ENCODE measurements around the gene ZSCAN16. TPM values are rescaled to one million over a fixed set of nuclear protein-coding genes. Genes with fewer than 3 reads are reported as not detected.
A peak's percentile ranks its signal among the peaks of the same experiment; 100 is the strongest.
"Not testable (repeated sequence)": the region's sequence is repeated elsewhere in the genome, so short reads cannot be mapped to it uniquely, and the experiment has no call there.

The ZSCAN16 gene
- total RNA-seq = 1 to 10 TPM; 6.9 to 8.6 TPM

GRCh38 chr6:28124350-28124970, at the start of gene ZSCAN16:
Gene ZSCAN16 (plus strand): TSS chr6:28124609. CDS start chr6:28125444, 835 bp downstream.
- POLR2A ChIA-PET = interaction anchor here (1.0 to 2.3 kb wide), 10 partner anchors 9 to 231 kb away, joined by 3 to 19 read pairs (median 4); partner anchors contain the start of genes ZKSCAN4, ZKSCAN8 and ZSCAN26
- Mint-ChIP-seq H3K36me3 (peaks cover 35% of the 10 kb centered on the region), H3K4me3 (peak within 1 kb of the TSS; percentile 94), H3K27me3 (no peaks in the 10 kb centered on the region), H3K27ac (peak within 1 kb of the TSS; percentile 89), H3K9me3 (no peaks in the 10 kb centered on the region), H3K4me1 (peaks cover 41% of the 10 kb centered on the region)
- DNase-seq (peak; percentile 76), ATAC-seq (ENCODE audit: low read depth) (peak; percentile 98)

GRCh38 chr6:28078050-28078449, 46.4 kb upstream of the ZSCAN16 start:
- Mint-ChIP-seq H3K27me3 (no peaks in the 10 kb centered on the region), H3K27ac (no peak overlapping the region), H3K4me3 (no peak overlapping the region), H3K36me3 (peaks cover 2% of the 10 kb centered on the region), H3K9me3 (no peaks in the 10 kb centered on the region), H3K4me1 (peaks cover 13% of the 10 kb centered on the region)
- no peak for DNase-seq
- ATAC-seq (ENCODE audit: low read depth) = no peak
- POLR2A ChIA-PET = no interaction called here

DNA sequence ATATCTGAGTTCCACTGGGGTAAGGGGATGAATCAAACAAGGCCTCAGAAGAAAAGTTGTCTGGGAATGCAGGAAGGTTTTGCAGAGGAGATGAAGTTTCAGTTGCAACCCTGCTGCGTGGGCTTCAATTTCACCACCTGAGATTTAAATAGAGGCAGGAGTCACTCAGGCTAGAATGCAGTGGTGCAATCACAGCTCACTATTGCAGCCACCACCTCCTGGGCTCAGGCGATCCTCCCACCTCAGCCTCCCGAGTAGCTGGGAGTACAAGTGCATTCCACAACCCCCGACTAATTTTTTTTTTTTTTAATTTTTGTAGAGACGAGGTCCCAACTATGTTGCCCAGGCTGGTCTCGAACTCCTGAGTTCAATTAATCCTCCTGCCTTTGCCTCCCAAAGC, 45.6 kb upstream of the ZSCAN16 start:
- POLR2A ChIA-PET = no interaction called here
- no peak for ATAC-seq (ENCODE audit: low read depth)

GRCh38 chr6:28080381-28080630, 44.1 kb upstream of the ZSCAN16 start, which contains the start of gene ZNF165:
Gene ZNF165 (plus strand): TSS chr6:28080568. CDS start chr6:28085481, 4,913 bp downstream.
- peak within 1 kb of the TSS; percentile 91 for H3K27ac Mint-ChIP-seq
- peak; percentile 43 for ATAC-seq (ENCODE audit: low read depth)
- not testable (repeated sequence) for H3K36me3 Mint-ChIP-seq, H3K27me3 Mint-ChIP-seq, DNase-seq, H3K9me3 Mint-ChIP-seq
- POLR2A ChIA-PET = interaction anchor here (0.7 to 1.5 kb wide), 7 partner anchors 9 to 842 kb away, joined by 3 to 7 read pairs (median 4); partner anchors contain the start of gene ZSCAN26
- peaks cover 13% of the 10 kb centered on the region for H3K4me1 Mint-ChIP-seq
- H3K4me3 Mint-ChIP-seq = peak within 1 kb of the TSS; percentile 90

More for the DNA sequence above, 45.6 kb upstream of the ZSCAN16 start:
- H3K4me1 Mint-ChIP-seq = peaks cover 13% of the 10 kb centered on the region
- no peak overlapping the region for H3K4me3 Mint-ChIP-seq
- H3K27me3 Mint-ChIP-seq = no peaks in the 10 kb centered on the region
- no peak for DNase-seq
- H3K9me3 Mint-ChIP-seq = no peaks in the 10 kb centered on the region
- H3K36me3 Mint-ChIP-seq = peaks cover 6% of the 10 kb centered on the region
- no peak overlapping the region for H3K27ac Mint-ChIP-seq

DNA sequence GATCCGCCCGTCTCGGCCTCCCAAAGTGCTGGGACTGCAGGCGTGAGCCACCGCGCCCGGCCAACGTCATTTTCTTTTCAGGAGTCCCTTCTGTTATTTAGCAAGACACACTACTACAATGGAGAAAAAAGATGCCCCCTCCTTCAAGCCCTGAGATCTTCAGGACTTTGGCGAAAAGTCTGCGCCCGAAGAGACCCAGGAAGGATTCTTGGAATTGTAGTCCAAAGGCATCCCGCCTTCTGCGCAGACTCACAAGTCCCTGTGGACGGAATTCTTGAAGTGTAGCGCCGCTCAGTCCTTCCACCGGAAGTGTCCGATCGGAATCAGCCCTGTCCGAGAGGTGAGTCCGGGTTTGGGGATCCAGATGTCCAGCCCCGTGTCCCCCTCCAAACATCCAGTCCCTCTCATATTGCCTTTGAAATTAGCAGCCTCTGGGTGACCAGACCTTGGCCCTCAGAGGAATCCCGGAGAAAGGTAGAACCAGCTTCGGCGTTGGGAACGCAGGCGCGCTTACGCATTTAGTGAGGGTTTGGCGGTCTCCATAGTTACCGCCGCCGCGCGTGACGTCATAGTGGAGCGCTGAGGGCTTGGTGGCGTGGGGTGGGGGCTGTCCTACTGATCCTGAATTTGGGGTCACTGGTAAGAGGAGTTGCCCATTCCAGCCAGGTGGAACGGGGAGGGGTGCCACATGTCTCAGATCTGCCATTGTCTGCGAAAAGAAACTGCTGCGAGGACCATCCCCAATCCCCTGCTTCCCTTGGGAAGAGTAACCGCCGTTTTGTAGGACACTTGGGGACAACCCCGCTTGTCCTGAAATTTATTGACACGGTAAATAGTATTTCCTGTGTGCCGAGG, 43.6 kb upstream of the ZSCAN16 start:
- no peaks in the 10 kb centered on the region for H3K9me3 Mint-ChIP-seq
- peaks cover 13% of the 10 kb centered on the region for H3K4me1 Mint-ChIP-seq
- DNase-seq (peak; percentile 89), ATAC-seq (ENCODE audit: low read depth) (peak; percentile 77)
- POLR2A ChIA-PET = interaction anchor here (0.7 to 1.5 kb wide), 6 partner anchors 8 to 841 kb away, joined by 3 to 7 read pairs (median 4); partner anchors contain the start of gene ZSCAN26
- peak overlapping the region; percentile 90 for H3K4me3 Mint-ChIP-seq
- no peaks in the 10 kb centered on the region for H3K27me3 Mint-ChIP-seq
- H3K27ac Mint-ChIP-seq = peak overlapping the region; percentile 91
- H3K36me3 Mint-ChIP-seq = peaks cover 11% of the 10 kb centered on the region

DNA sequence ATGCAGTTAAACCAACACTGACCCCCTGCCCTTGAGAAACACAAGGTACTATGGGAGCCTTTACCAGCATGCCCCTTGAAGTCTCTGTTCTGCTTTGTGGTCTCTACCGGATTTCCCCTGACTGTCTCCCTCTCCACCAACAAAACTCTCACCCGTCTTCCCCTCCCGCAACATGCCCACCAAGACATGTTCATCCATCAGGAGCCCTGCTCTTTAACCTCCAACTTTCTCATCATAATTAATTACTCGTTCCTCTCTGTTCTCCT, 43.0 kb upstream of the ZSCAN16 start:
- Mint-ChIP-seq H3K9me3 (no peaks in the 10 kb centered on the region), H3K4me1 (peaks cover 13% of the 10 kb centered on the region), H3K36me3 (peaks cover 13% of the 10 kb centered on the region), H3K27me3 (no peaks in the 10 kb centered on the region), H3K4me3 (peak overlapping the region; percentile 90), H3K27ac (peak overlapping the region; percentile 91)
- DNase-seq (no peak), ATAC-seq (ENCODE audit: low read depth) (peak; percentile 38)
- POLR2A ChIA-PET = interaction anchor here (1.0 kb wide), 1 partner anchor 23 kb away, joined by 4 read pairs; no protein-coding TSS in a partner anchor

DNA sequence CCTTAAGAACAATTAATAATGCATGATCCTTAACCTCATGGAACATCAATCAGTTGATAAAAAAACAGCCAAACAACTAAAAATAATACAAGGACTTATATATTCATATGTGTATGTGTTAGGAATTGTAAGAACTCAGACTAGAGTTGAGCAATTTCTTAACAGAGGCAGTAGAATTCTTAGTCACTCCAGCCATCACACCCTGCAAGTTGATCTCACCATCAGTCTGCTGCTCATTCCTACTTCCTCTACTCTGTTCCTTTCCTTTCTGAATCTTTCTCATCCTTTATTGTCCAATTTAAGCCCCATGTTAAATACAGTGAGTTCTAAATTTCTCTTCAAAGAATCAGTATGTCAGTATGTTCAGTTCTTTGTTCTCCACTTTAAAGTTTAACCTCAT, 41.5 kb upstream of the ZSCAN16 start:
- Mint-ChIP-seq H3K27me3 (no peaks in the 10 kb centered on the region), H3K9me3 (peaks cover 5% of the 10 kb centered on the region), H3K36me3 (peaks cover 21% of the 10 kb centered on the region), H3K4me1 (peaks cover 13% of the 10 kb centered on the region), H3K4me3 (no peak overlapping the region), H3K27ac (peak overlapping the region; percentile 0)
- POLR2A ChIA-PET = no interaction called here
- no peak for DNase-seq
- no peak for ATAC-seq (ENCODE audit: low read depth)

- ATAC-seq (ENCODE audit: low read depth) = no peak
- H3K36me3 Mint-ChIP-seq = peaks cover 50% of the 10 kb centered on the region
- no peaks in the 10 kb centered on the region for H3K4me1 Mint-ChIP-seq
- DNase-seq = no peak
- H3K9me3 Mint-ChIP-seq = peaks cover 17% of the 10 kb centered on the region
- H3K27ac Mint-ChIP-seq = no peak overlapping the region
- no peaks in the 10 kb centered on the region for H3K27me3 Mint-ChIP-seq
- POLR2A ChIA-PET = interaction anchor here (0.6 to 1.3 kb wide), 2 partner anchors 9 to 16 kb away, joined by 4 to 6 read pairs; partner anchors contain the start of gene ZNF165
- H3K4me3 Mint-ChIP-seq = no peak overlapping the region
Measured at GRCh38 chr6:28089054-28089453, 35.4 kb upstream of the ZSCAN16 start.

DNA sequence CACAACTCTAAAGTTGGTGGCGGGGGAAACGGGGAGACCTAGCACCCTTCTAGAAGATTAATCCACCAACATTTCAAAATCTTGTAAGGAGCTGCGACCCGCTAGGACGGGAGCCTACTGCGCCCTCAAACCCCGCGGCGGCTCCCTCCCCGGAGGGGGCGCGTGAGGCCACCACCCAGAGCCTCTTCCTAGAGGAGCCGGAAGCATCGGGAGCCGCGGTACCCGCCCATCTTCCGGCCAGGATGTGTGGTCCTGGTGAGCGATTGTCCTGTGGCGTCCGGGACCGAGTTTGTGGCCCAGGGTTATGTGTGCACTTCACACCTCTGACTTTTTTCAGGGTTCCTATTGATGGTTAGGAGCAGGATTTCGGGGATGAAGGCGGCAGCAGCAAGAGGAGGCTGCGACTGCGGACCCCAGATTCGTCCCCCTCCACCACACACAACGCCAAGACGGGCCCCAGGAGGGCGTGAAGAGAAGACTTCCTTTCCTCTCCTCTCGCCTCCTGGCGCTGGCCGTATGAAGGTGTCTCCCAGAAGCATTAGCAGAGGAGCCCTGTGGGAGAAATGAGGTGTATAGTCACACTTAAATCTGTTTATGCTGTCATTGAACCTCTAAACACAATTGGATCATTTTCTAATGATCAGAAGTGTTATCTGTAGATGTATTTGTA, 33.4 kb upstream of the ZSCAN16 start:
- Mint-ChIP-seq H3K27me3 (no peaks in the 10 kb centered on the region), H3K4me3 (no peak overlapping the region), H3K27ac (no peak overlapping the region), H3K36me3 (peaks cover 44% of the 10 kb centered on the region), H3K4me1 (no peaks in the 10 kb centered on the region), H3K9me3 (peaks cover 19% of the 10 kb centered on the region)
- POLR2A ChIA-PET = no interaction called here
- no peak for ATAC-seq (ENCODE audit: low read depth)
- no peak for DNase-seq

DNA sequence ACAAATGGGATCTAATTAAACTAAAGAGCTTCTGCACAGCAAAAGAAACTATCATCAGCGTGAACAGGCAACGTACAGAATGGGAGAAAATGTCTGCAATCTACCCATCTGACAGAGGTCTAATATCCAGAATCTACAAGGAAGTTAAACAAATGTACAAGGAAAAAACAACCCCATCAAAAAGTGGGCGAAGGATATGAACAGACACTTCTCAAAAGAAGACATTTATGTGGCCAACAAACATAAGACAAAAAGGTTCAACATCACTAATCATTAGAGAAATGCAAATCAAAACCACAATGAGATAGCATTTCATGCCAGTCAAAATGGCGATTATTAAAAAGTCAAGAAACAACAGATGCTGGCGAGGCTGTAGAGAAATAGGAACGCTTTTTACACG, 22.2 kb upstream of the ZSCAN16 start:
- H3K4me1 Mint-ChIP-seq; H3K27ac Mint-ChIP-seq; H3K4me3 Mint-ChIP-seq; POLR2A ChIA-PET; DNase-seq; ATAC-seq (ENCODE audit: low read depth); H3K36me3 Mint-ChIP-seq: not testable (repeated sequence)
- H3K9me3 Mint-ChIP-seq = peaks cover 11% of the 10 kb centered on the region
- H3K27me3 Mint-ChIP-seq = peaks cover 20% of the 10 kb centered on the region

- H3K27ac Mint-ChIP-seq; H3K36me3 Mint-ChIP-seq; H3K4me1 Mint-ChIP-seq; H3K4me3 Mint-ChIP-seq; POLR2A ChIA-PET; DNase-seq; ATAC-seq (ENCODE audit: low read depth): not testable (repeated sequence)
- H3K27me3 Mint-ChIP-seq = peaks cover 20% of the 10 kb centered on the region
- peaks cover 11% of the 10 kb centered on the region for H3K9me3 Mint-ChIP-seq
Measured at GRCh38 chr6:28102699-28103098, 21.7 kb upstream of the ZSCAN16 start.

DNA sequence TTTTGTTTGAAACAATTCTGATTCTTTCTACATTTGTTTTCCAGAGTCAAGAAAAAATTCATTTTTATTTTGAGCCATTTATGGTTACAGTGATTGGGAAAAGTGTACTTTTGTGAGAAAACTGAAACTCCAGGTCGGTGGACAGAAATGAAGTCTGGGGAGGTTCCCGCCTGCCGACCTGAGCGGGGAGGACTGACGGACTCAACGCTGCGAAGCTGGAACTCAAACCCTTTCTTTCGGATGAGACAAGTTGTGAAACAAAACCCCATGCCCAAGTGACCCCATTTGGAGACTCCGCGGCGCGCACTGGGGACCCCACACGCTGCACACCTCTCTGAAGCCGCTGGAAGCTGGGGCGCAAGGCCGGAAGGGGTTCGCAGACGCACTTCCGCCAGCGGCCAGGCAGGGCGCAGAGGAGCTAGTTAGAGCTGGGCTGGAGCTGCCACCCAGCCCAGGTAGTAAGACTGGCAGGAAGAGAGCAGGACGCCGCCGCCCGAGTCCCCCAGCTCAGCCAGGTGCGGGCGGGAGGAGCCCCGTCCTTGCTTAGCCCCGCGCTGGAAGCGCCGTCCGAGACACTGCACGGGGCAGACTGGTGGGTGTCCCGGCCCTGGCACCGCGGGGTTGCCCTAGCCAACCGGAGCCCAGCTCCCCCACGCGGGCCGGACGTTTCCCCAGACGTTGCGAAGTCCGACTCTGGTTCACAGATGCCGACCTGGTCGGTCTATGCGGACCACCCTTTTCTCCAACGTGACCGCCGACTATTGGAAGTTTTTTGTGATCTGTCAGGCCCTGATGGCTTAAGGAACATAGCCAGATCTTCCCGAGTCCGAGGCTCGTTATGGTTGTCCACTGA, 19.8 kb upstream of the ZSCAN16 start:
- H3K36me3 Mint-ChIP-seq = peaks cover 6% of the 10 kb centered on the region
- H3K27me3 Mint-ChIP-seq = peaks cover 15% of the 10 kb centered on the region
- H3K4me3 Mint-ChIP-seq = peak overlapping the region; percentile 88
- POLR2A ChIA-PET = interaction anchor here (0.6 to 2.3 kb wide), 12 partner anchors 13 to 297 kb away, joined by 3 to 16 read pairs (median 4); partner anchors contain the start of genes ZKSCAN3, ZKSCAN8, ZSCAN16 and ZSCAN26
- H3K27ac Mint-ChIP-seq = peak overlapping the region; percentile 82
- DNase-seq (peak; percentile 86), ATAC-seq (ENCODE audit: low read depth) (peak; percentile 100)
- peaks cover 10% of the 10 kb centered on the region for H3K4me1 Mint-ChIP-seq
- peaks cover 9% of the 10 kb centered on the region for H3K9me3 Mint-ChIP-seq

All from activated naive CD8-positive, alpha-beta T cell treated with anti-CD3 and anti-CD28 coated beads, Interleukin-2, amount 10 ng/mL, durations not matched to agents 7 days and 5 days (primary cell).